GM18499 (cell line): ENCODE measurements around the gene ACBD4.

Experiments used
- ATAC-seq: cut with Tn5 transposase; IDR thresholded peaks from one replicate; pipeline ENCODE4 v1.9.1; 2021; ENCODE audit warnings: moderate number of reproducible peaks; ENCODE audit not compliant: insufficient read depth, unreplicated experiment

ACBD4 gene

GRCh38 chr17:45103269-45103795, 32.2 kb upstream of the ACBD4 start:
- ATAC-seq, result no peak

- ATAC-seq, result no peak
Observed at GRCh38 chr17:45104029-45104428, 31.5 kb upstream of the ACBD4 start.

GRCh38 chr17:45104497-45104896, 31.0 kb upstream of the ACBD4 start:
- no peak for ATAC-seq

GRCh38 chr17:45104907-45105624, 30.4 kb upstream of the ACBD4 start:
- ATAC-seq, result no peak

GRCh38 chr17:45106096-45106495, 29.4 kb upstream of the ACBD4 start:
- no peak for ATAC-seq

- no peak for ATAC-seq
Observed at GRCh38 chr17:45106582-45106981, 28.9 kb upstream of the ACBD4 start.

GRCh38 chr17:45107293-45108010, 28.0 kb upstream of the ACBD4 start:
- ATAC-seq, result no peak

- no peak for ATAC-seq
Observed at GRCh38 chr17:45108051-45108450, 27.4 kb upstream of the ACBD4 start.

- ATAC-seq, result no peak
Observed at GRCh38 chr17:45108595-45109521, 26.6 kb upstream of the ACBD4 start.

GRCh38 chr17:45110676-45111611, 24.5 kb upstream of the ACBD4 start:
- ATAC-seq, result no peak

- ATAC-seq, result no peak
Observed at GRCh38 chr17:45111850-45112249, 23.6 kb upstream of the ACBD4 start.

GRCh38 chr17:45112559-45113423, 22.7 kb upstream of the ACBD4 start:
- no peak for ATAC-seq

- no peak for ATAC-seq
Observed at GRCh38 chr17:45113424-45113754, 22.1 kb upstream of the ACBD4 start.

GRCh38 chr17:45114117-45114932, 21.2 kb upstream of the ACBD4 start:
- ATAC-seq, result no peak

- ATAC-seq, result no peak
Observed at GRCh38 chr17:45115015-45115625, 20.4 kb upstream of the ACBD4 start.

GRCh38 chr17:45115871-45116270, 19.6 kb upstream of the ACBD4 start:
- no peak for ATAC-seq

- ATAC-seq, result no peak
Observed at GRCh38 chr17:45116434-45117016, 19.0 kb upstream of the ACBD4 start.
